Colonic mucosa (tissue), 4 donors: ENCODE measurements around the gene SLC38A10. TPM values are rescaled to one million over a fixed set of nuclear protein-coding genes. Genes with fewer than 3 reads are reported as not detected.

Experiments
- DNase-seq: peaks from one replicate; pipeline ENCODE4 v3.0.0-alpha.2; 2020
- H3K27ac ChIP-seq: fragments of 200-600 bp; one replicate; pipeline ENCODE4 v1.8.0; 2021
- H3K27me3 ChIP-seq: fragments of 200-600 bp; one replicate; pipeline ENCODE4 v1.8.0; 2021
- H3K36me3 ChIP-seq: fragments of 200-600 bp; one replicate; pipeline ENCODE4 v1.8.0; 2021
- H3K4me1 ChIP-seq: fragments of 200-600 bp; one replicate; pipeline ENCODE4 v1.8.0; 2021; ENCODE audit warnings: mild to moderate bottlenecking
- H3K4me3 ChIP-seq: fragments of 200-600 bp; one replicate; pipeline ENCODE4 v1.8.0; 2021
- H3K9ac ChIP-seq, 2 donors: one replicate each; pipeline ENCODE4 v1.7.0; 2013; ENCODE audit warnings: control low read depth in 2 of 2, low read depth in 2 of 2, low read length in 2 of 2
- H3K9me3 ChIP-seq: fragments of 200-600 bp; one replicate; pipeline ENCODE4 v1.8.0; 2021
- intact Hi-C: fragments of 100-400 bp; cut with DNase I; formaldehyde crosslinking; loops from one replicate; pipeline ENCODE4 v1.14.1; 2022
- total RNA-seq, 2 donors: library from RNA; stranded (reverse); fragmentation: NEBNext Ultra II Directional in 1 of 2; extraction: Animal tissue kit (Norgen Biotek cat#: 25700) in 1 of 2; gene quantifications; one replicate each; pipeline ENCODE4 v1.2.1, GENCODE V29; 2021
- TF ChIP-seq, protein P1 (sequence below): fragments of 200-600 bp; IDR thresholded peaks from one replicate; pipeline ENCODE4 v1.8.0; 2022; ENCODE audit warnings: antibody characterized with exemption, mild to moderate bottlenecking
- donor health status: healthy.
- donor health status: DM: no; HTN: no; CAD: no.
- donor health status: DM: no; HTN: no; CAD: no.

The SLC38A10 gene
- total RNA-seq, 2 donors from 2014 or later, result 67.5 to 139 TPM

DNA sequence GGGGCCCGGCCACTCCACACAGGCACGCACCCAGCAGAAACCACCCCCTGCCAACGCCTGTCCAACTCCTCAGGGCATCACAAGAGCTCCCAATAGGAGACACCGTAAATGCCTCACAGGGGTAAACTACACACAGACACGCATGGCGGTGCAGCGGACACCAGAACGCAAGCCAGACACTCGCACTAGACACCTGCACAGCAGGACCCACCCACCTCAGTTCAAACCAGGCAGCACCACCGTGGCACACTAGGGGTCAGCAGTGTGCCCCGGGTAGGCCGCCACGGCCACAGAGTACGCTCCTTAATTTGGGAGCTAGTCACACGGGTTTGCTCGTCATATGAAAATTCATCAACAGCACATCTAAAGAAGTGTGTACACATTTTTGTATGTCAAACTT is 3.4 kb downstream of the SLC38A10 start:
- Histone ChIP-seq H3K9ac (no peak overlapping the region), H3K27ac (no peak overlapping the region), H3K27me3 (no peaks in the 10 kb centered on the region), H3K4me1 (peaks cover 4% of the 10 kb centered on the region), H3K9me3 (no peaks in the 10 kb centered on the region), H3K36me3 (peaks cover 9% of the 10 kb centered on the region), H3K4me3 (no peak overlapping the region)
- TF ChIP-seq, protein P1, sequence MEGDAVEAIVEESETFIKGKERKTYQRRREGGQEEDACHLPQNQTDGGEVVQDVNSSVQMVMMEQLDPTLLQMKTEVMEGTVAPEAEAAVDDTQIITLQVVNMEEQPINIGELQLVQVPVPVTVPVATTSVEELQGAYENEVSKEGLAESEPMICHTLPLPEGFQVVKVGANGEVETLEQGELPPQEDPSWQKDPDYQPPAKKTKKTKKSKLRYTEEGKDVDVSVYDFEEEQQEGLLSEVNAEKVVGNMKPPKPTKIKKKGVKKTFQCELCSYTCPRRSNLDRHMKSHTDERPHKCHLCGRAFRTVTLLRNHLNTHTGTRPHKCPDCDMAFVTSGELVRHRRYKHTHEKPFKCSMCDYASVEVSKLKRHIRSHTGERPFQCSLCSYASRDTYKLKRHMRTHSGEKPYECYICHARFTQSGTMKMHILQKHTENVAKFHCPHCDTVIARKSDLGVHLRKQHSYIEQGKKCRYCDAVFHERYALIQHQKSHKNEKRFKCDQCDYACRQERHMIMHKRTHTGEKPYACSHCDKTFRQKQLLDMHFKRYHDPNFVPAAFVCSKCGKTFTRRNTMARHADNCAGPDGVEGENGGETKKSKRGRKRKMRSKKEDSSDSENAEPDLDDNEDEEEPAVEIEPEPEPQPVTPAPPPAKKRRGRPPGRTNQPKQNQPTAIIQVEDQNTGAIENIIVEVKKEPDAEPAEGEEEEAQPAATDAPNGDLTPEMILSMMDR, result peak; percentile 79
- intact Hi-C loops, result loop anchor here (5.0 kb wide), 2 partner anchors 111 to 196 kb away; no protein-coding TSS in a partner anchor
- DNase-seq, result peak; percentile 86

DNA sequence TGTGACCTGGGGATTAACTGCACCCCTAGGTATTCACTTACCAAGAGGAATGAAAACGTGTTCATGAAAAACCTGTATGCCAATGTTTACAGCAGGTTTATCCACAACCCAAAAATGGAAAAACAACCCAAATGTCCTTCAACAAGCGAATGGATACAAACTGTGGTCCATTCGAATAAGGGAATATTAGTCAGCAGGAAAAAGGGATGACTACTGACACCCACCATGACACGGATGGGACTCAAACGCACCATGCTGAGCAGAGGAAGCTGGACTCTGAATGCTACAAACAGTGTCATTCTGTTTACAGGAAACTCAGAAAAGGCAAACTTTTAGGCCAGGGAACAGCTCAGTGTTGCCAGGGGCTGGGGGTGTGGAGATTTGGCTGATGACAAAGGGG is 4.9 kb downstream of the SLC38A10 start:
- no peak for DNase-seq
- peaks cover 9% of the 10 kb centered on the region for H3K36me3 ChIP-seq
- TF ChIP-seq, protein P1, result no peak

DNA sequence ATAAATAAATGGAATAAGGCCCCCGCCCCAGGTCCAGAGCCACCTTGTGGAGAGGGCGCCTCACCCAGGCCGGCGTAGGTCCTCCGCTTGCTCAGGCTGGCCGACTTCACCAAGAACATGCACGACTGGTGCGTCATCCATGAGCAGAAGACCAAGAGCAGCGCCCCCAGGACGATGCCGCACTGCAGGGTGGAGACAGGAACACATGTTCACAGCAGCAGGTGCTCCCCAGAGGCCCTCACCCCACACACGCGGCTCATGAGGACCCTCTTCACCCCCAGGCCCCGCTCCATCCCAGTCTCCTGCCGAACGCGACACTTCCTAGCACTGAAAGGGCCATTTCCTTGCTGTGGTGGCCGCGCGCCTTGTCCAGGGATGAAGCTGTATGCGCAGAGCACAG is 5.5 kb downstream of the SLC38A10 start:
- intact Hi-C loops, result loop anchor here (5.0 kb wide), 2 partner anchors 113 to 198 kb away; no protein-coding TSS in a partner anchor
- Histone ChIP-seq H3K4me1 (peaks cover 4% of the 10 kb centered on the region), H3K4me3 (no peak overlapping the region), H3K9ac (no peak overlapping the region), H3K36me3 (peaks cover 9% of the 10 kb centered on the region), H3K27ac (no peak overlapping the region), H3K9me3 (no peaks in the 10 kb centered on the region), H3K27me3 (no peaks in the 10 kb centered on the region)
- TF ChIP-seq, protein P1, result no peak
- no peak for DNase-seq

More for the DNA sequence above, 4.9 kb downstream of the SLC38A10 start:
- no peak overlapping the region for H3K9ac ChIP-seq
- H3K27ac ChIP-seq, result no peak overlapping the region
- intact Hi-C loops, result loop anchor here (5.0 kb wide), 2 partner anchors 112 to 197 kb away; no protein-coding TSS in a partner anchor
- no peaks in the 10 kb centered on the region for H3K27me3 ChIP-seq
- H3K9me3 ChIP-seq, result no peaks in the 10 kb centered on the region
- H3K4me1 ChIP-seq, result peaks cover 4% of the 10 kb centered on the region
- H3K4me3 ChIP-seq, result no peak overlapping the region

- Histone ChIP-seq H3K4me1 (peaks cover 4% of the 10 kb centered on the region), H3K9ac (no peak overlapping the region), H3K36me3 (peaks cover 9% of the 10 kb centered on the region), H3K27me3 (no peaks in the 10 kb centered on the region), H3K27ac (no peak overlapping the region), H3K9me3 (no peaks in the 10 kb centered on the region), H3K4me3 (no peak overlapping the region)
- DNase-seq, result no peak
- intact Hi-C loops, result no loop called here
- TF ChIP-seq, protein P1, result no peak
Measured at GRCh38 chr17:81288715-81289114, 6.4 kb downstream of the SLC38A10 start.

GRCh38 chr17:81287741-81288430 is 7.2 kb downstream of the SLC38A10 start:
- Histone ChIP-seq H3K27ac (no peak overlapping the region), H3K4me3 (no peak overlapping the region), H3K9ac (no peak overlapping the region), H3K9me3 (no peaks in the 10 kb centered on the region), H3K4me1 (peaks cover 4% of the 10 kb centered on the region), H3K36me3 (peaks cover 9% of the 10 kb centered on the region), H3K27me3 (no peaks in the 10 kb centered on the region)
- no peak for DNase-seq
- TF ChIP-seq, protein P1, result no peak
- intact Hi-C loops, result no loop called here
